ENCODE data around the gene NGFR.
"Not testable (repeated sequence)": the region's sequence is repeated elsewhere in the genome, so short reads cannot be mapped to it uniquely, and the experiment has no call there.

Gene NGFR

DNA sequence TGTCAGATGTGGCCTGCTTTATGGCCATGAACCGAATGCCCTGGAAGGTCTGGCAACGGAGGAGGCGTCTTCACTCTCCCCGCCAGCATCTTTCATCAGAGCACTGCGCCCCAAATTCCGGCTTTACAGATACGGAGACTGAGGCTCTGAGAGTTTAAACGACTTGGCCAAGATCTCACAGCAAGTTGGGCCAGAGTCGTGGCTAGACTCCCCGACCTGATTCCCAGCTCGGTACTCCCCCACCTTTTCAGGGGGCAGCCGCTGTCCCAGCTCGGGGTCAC lies 1.7 kb downstream of the NGFR start:
- no peak for DNase-seq

- DNase-seq: peak; percentile 15 to 62 (median 58)
Measured at GRCh38 chr17:49497148-49498028, 2.3 kb downstream of the NGFR start.

DNA sequence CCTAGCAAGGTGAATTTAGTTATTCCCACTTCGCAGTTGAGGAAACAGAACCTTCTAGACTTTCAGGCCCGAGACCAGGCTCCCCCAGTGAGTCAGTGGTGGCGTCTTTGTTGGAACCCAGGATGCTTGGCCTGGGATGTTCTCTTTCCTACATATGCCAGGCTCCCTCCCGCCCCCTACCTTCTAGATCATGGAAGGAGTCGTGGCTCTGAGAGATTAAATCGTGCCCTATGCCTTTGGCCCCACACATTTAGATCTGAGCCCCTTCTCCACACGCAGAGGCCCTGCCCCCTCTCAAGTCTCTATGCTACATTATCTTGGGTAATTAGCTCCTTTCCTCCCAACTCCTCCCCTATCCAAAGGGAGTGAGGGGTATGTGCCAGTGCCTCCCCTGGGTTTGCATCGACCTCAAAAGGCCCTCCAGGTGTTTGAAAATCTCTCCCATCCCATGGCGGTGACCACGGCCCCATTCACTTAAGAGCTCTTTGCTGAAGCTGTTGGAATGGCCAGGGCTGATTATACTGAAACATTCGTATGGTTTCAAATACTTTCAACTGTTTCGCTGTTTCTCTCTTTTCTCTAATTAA lies 3.0 kb downstream of the NGFR start:
- DNase-seq: peak in 1 of 3 experiments; percentile 16

DNA sequence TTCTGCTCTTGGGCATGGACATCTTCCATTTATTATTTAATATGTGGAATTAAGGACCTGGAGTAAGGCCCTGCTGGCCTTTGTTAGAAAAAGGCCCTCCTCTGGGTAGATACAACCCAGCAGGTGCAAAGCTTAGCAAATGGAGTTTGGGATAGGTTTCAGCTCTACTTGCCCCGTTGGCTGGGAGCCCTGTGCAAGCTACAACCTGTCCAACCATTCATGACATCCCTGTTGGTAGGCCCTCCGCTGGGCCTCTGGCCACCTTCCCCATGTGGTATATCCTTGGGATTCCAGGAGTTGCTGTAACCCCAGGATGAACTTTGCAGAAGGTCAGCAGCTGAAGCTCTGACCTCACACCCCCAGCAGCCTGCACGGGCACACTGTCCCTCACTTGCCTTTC lies 6.4 kb downstream of the NGFR start:
- DNase-seq: no peak

- no peak for DNase-seq
Measured at GRCh38 chr17:49502254-49502653, 7.2 kb downstream of the NGFR start.

- DNase-seq: not testable (repeated sequence)
Measured at GRCh38 chr17:49502680-49503079, 7.6 kb downstream of the NGFR start.

- no peak for DNase-seq
Measured at GRCh38 chr17:49504369-49504768, 9.3 kb downstream of the NGFR start.

DNA sequence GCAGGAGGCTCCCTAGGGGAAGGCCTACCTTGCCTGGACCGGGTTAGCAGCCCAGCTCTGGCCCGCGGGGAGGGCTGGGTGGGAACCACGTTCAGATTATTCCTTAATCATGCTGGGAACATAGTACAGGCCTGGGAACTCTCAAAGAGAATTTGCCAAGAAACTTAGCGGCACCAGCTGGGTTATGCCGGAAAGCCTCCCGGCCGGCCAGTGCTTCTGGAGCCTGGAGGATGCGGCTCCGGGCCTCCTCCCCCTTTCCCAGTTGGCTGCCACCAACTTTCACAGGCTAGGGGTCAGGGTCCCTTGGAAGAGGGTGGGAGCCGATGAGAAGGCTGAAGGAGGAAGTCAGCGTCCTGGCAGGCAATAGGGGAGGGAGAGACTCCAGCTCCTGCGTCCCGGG lies 10.8 kb downstream of the NGFR start:
- no peak for DNase-seq

GRCh38 chr17:49506282-49506681 lies 11.2 kb downstream of the NGFR start:
- DNase-seq: no peak

DNA sequence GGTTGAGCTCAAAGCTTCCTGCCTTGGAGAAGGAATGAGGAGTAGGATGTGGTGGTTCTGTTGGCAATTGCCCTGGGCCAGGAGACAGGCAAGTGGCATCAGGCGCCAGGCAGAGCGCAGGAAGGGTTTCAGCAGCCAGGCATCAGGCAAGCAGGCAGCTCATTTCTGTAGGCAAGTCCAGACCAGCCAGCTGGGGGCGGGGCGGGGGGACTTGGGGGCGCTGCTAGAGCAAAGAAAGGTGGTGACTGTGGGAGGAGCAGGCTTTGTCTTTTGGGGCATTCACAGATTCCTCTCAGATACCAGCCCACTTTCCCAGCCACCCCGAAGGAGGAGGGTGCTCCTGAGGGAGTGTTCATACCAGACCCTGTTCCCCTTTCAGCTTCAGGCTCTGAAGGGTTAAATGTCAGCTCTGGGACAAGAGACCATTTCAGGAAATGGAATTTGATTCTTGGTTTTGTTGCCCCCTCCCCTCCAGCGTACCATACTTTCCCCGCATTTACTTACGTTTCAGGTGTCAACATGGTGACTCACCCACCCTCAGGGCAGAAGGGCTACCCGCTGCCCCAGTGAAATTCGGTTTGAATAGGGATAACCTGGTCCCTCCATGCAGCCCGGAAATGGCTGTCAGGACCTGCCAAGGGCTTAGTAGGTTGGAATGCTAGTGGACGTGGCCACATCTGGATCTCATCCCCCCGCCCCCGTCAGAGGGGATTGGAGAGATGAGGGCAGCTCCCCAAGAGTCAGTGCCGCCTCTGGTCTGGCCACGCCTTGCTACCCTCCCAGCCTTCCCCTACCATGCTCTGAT lies 13.2 kb downstream of the NGFR start:
- DNase-seq: peak in 2 of 3 experiments; percentile 38 to 59

DNA sequence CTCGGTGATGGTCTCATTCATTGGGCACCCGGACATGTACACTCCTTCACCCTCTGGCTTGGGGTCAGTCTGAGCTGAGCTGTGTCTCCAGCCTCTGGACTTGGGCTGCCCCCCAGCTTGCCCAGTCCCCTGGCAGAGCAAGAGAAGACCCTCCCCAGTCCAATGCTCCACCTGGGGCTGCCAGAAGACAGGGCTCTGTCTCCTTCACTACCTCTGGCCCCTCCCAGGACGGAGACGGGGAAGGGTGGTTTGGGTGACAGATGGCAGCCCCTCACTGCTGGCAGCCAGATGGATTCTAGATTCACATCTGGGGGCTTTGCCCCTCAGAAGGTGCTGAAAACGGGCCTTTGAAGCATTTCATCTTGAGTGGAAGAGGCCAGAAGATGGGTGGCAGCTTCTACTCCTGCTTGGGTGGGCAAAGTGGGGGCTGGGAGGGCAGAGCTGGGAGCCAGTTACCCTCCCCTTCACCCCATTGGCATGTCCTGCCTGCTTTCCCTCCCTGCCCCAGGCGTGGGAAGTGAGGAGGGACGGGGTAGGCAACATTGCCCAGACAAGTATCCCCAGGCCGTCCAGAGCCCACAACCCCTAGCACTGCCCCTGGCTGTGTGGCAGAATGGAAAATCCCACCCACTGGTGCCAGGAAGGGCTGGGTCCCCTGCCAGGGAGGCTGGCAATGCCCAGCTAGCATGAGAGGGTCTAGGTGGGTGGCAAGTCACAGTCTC lies 13.9 kb downstream of the NGFR start:
- DNase-seq: no peak

- no peak for DNase-seq
Measured at GRCh38 chr17:49509588-49509917, 14.5 kb downstream of the NGFR start.

- DNase-seq: no peak
Measured at GRCh38 chr17:49510059-49510719, 15.1 kb downstream of the NGFR start.

GRCh38 chr17:49510720-49511110 lies 15.6 kb downstream of the NGFR start:
- no peak for DNase-seq

DNA sequence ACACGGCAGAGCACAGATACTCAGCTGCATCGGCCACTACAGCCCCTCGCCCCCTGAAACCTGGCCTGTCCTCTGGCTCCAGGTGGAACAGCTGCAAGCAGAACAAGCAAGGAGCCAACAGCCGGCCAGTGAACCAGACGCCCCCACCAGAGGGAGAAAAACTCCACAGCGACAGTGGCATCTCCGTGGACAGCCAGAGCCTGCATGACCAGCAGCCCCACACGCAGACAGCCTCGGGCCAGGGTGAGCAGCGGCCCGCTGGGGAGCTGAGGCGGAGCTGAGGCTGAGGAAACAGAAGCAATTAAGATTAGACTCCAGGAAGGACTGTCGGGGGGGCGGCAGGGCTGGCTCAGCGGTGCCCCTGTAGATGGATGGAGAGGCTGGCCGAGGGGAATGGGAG lies 16.7 kb downstream of the NGFR start:
- DNase-seq: no peak

GRCh38 chr17:49512296-49513043 lies 17.4 kb downstream of the NGFR start:
- DNase-seq: peak in 1 of 3 experiments; percentile 27

- no peak for DNase-seq
Measured at GRCh38 chr17:49513044-49513395, 17.9 kb downstream of the NGFR start.

DNA sequence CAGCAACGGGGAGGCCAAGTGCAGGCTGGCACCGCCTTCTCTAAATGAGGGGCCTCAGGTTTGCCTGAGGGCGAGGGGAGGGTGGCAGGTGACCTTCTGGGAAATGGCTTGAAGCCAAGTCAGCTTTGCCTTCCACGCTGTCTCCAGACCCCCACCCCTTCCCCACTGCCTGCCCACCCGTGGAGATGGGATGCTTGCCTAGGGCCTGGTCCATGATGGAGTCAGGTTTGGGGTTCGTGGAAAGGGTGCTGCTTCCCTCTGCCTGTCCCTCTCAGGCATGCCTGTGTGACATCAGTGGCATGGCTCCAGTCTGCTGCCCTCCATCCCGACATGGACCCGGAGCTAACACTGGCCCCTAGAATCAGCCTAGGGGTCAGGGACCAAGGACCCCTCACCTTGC lies 18.5 kb downstream of the NGFR start:
- DNase-seq: no peak

GRCh38 chr17:49514071-49514721 lies 19.1 kb downstream of the NGFR start:
- DNase-seq: no peak

DNA sequence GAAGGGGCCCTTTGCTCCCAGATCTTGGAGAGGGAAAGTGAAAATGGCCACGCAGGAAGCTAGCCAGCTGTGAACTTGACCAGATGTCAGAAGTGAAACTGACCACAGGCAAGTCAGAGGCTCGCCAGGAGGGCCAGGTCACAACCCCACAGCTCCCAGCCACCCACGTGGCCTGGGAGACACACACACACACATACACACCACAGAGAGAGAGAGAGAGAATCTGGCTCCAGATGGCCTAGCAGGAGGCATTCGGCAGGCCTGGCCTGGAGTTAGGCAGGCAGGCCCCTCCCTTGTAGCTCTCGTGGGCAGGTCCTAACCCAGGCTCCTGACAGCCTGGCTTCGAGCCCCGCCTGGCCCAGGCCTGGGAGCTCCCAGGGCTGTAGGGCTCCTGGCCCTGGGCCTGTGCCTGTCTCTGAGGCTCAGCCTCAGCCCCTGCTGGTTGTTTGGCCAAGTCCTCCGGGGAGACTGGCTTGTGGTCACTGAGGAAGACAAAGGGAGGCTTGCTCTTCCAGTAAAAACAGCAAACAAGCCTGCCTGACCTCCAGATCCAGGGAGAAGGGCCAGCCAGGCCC lies 20.2 kb downstream of the NGFR start:
- no peak for DNase-seq

DNA sequence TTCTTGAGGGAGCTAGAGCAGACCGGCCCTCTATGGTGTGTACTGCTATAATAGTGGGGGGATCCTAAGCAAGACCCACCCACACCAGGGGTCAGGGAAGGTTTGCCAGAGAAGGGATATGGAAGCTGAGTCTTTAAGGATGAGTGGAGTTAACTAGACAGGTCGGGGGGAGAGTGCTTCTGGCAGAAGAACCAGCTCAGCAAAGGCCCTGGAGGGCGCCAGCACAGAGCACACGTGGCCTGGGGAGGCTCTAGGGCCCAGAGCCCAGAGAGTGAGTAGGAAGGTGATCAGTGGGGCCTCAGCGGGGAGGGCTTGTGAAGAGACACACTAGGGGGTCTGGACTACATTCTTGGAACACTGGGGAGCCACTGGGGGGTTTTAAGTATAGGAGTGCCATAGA lies 21.1 kb downstream of the NGFR start:
- no peak for DNase-seq
